Neural crest cell (in vitro differentiated cells): Measurements from ENCODE around the gene TBC1D24. TPM values are rescaled to one million over a fixed set of nuclear protein-coding genes. Genes with fewer than 3 reads are reported as not detected.

ENCODE experiments used
- DNase-seq: peaks from one replicate; pipeline ENCODE4 v3.0.0; 2021; ENCODE audit warnings: low read depth, mixed read lengths, low spot score
- H3K27ac Mint-ChIP-seq: one replicate; pipeline ENCODE4 v1.8.0; 2021; ENCODE audit warnings: mild to moderate bottlenecking, mixed read lengths; ENCODE audit not compliant: unreplicated experiment
- H3K27me3 Mint-ChIP-seq: 2 replicates; pipeline ENCODE4 v1.8.0; 2021; ENCODE audit warnings: low read depth, mild to moderate bottlenecking, mixed read lengths
- H3K36me3 Mint-ChIP-seq: 2 replicates; pipeline ENCODE4 v1.8.0; 2021; ENCODE audit warnings: low read depth, mild to moderate bottlenecking, mixed read lengths
- H3K4me1 Mint-ChIP-seq: 2 replicates; pipeline ENCODE4 v1.8.0; 2021; ENCODE audit warnings: mixed read lengths
- H3K4me3 Mint-ChIP-seq: one replicate; pipeline ENCODE4 v1.8.0; 2021; ENCODE audit warnings: mild to moderate bottlenecking, mixed read lengths
- H3K9me3 Mint-ChIP-seq: 2 replicates; pipeline ENCODE4 v1.8.0; 2021; ENCODE audit warnings: mixed read lengths
- total RNA-seq: library from RNA; stranded (reverse); gene quantifications from 2 replicates; pipeline ENCODE4 v1.2.1, GENCODE V29; 2021
- TF ChIP-seq, protein P1 (sequence below): fragments of 200-600 bp; sonication (generic); conservative IDR thresholded peaks from 2 replicates; pipeline ENCODE4 v1.5.0; 2021; ENCODE audit warnings: antibody characterized with exemption, mild to moderate bottlenecking

TBC1D24 gene
- total RNA-seq, 1 donor from 2014 or later = 30.0 TPM

- Mint-ChIP-seq H3K36me3 (no peaks in the 10 kb centered on the region), H3K9me3 (no peaks in the 10 kb centered on the region), H3K4me3 (no peak overlapping the region), H3K4me1 (peaks cover 23% of the 10 kb centered on the region), H3K27me3 (no peaks in the 10 kb centered on the region), H3K27ac (no peak overlapping the region)
- DNase-seq = no peak
- TF ChIP-seq, protein P1, sequence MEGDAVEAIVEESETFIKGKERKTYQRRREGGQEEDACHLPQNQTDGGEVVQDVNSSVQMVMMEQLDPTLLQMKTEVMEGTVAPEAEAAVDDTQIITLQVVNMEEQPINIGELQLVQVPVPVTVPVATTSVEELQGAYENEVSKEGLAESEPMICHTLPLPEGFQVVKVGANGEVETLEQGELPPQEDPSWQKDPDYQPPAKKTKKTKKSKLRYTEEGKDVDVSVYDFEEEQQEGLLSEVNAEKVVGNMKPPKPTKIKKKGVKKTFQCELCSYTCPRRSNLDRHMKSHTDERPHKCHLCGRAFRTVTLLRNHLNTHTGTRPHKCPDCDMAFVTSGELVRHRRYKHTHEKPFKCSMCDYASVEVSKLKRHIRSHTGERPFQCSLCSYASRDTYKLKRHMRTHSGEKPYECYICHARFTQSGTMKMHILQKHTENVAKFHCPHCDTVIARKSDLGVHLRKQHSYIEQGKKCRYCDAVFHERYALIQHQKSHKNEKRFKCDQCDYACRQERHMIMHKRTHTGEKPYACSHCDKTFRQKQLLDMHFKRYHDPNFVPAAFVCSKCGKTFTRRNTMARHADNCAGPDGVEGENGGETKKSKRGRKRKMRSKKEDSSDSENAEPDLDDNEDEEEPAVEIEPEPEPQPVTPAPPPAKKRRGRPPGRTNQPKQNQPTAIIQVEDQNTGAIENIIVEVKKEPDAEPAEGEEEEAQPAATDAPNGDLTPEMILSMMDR = no peak
Observed at GRCh38 chr16:2487903-2488531, 13.1 kb downstream of the TBC1D24 start.

DNA sequence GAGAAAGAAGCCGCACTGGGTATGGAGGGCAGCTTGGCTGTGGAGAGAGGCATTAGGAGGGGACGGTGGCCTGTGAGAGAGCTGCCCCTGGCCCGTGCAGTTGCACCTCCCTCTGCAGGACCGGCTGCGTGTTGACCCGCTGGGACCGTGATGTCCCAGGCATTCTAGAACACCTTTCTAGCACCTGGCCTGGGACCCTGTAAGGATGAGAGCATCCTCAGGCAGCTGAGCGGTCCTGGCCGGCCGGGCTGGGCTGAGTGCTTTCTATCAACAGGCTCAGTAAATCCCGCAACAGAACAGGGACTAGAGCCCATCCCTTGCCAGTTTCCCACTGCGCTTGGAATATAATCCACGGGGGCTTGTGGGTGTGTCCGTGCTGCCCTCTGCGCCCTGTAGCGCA lies 14.7 kb downstream of the TBC1D24 start:
- H3K4me1 Mint-ChIP-seq = peaks cover 15% of the 10 kb centered on the region
- DNase-seq = no peak
- no peaks in the 10 kb centered on the region for H3K9me3 Mint-ChIP-seq
- no peak overlapping the region for H3K27ac Mint-ChIP-seq
- TF ChIP-seq, protein P1 = no peak
- H3K4me3 Mint-ChIP-seq = no peak overlapping the region
- H3K27me3 Mint-ChIP-seq = no peaks in the 10 kb centered on the region
- no peaks in the 10 kb centered on the region for H3K36me3 Mint-ChIP-seq

DNA sequence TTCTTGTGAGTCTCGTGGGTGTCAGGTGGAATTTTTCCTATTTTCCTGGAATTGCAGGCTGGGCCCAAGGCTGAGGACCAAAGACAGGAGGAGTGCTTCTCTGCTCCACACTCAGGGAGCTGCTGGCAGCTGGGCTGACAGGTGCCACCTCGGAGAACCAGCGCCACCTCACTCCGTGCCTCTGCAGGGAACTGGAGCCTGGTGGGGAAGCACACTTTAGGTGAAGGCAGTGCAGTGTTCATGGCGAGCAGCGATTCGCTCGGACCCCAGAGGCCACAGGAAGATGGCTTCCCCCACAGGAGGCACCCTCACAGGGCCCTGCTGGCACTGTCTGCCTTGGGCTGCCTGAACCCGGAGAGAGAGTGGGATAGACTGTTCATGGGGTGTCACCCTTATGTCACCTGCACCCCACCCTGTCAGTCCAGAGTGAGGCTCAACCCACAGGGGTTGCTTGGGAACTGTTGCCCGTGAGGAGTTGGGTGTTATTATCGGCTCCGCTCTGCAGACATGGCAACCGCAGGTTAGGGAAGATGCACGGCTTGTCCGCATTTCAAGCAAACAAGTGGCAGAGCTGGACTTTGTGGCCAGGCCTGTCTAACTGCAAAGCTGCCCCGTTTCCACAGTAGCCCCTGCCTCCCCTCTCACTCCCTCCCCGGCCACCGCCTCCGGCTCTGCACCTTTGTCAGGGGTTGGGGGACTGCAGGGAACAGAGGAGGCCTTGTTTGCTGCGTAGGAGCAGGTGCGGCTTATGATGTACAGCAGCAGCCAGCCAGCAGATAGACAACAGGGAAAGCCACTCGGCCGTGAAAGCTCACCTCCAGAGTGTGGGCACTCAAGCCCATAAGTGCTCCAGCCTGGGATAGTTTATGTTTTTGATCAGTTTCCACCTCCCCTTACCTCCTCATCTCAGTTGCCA lies 15.5 kb downstream of the TBC1D24 start:
- Mint-ChIP-seq H3K4me3 (no peak overlapping the region), H3K27me3 (no peaks in the 10 kb centered on the region), H3K4me1 (peaks cover 8% of the 10 kb centered on the region), H3K27ac (peak overlapping the region; percentile 43), H3K36me3 (no peaks in the 10 kb centered on the region), H3K9me3 (no peaks in the 10 kb centered on the region)
- TF ChIP-seq, protein P1 = no peak
- DNase-seq = no peak

GRCh38 chr16:2492292-2492691 lies 17.4 kb downstream of the TBC1D24 start:
- TF ChIP-seq, protein P1 = no peak
- DNase-seq = no peak
- no peaks in the 10 kb centered on the region for H3K9me3 Mint-ChIP-seq
- no peaks in the 10 kb centered on the region for H3K36me3 Mint-ChIP-seq
- H3K27me3 Mint-ChIP-seq = no peaks in the 10 kb centered on the region
- peaks cover 4% of the 10 kb centered on the region for H3K4me1 Mint-ChIP-seq
- H3K4me3 Mint-ChIP-seq = no peak overlapping the region
- H3K27ac Mint-ChIP-seq = no peak overlapping the region

GRCh38 chr16:2493605-2494004 lies 18.7 kb downstream of the TBC1D24 start:
- H3K9me3 Mint-ChIP-seq = no peaks in the 10 kb centered on the region
- no peak overlapping the region for H3K27ac Mint-ChIP-seq

More at GRCh38 chr16:2493605-2494004, 18.7 kb downstream of the TBC1D24 start:
- DNase-seq = no peak
- H3K4me3 Mint-ChIP-seq = no peak overlapping the region
- TF ChIP-seq, protein P1 = no peak
- H3K4me1 Mint-ChIP-seq = no peaks in the 10 kb centered on the region
- H3K36me3 Mint-ChIP-seq = no peaks in the 10 kb centered on the region
- no peaks in the 10 kb centered on the region for H3K27me3 Mint-ChIP-seq
